ENCODE results near the gene KNG1. TPM values are rescaled to one million over a fixed set of nuclear protein-coding genes. Genes with fewer than 3 reads are reported as not detected.

The KNG1 gene
- total and polyA plus RNA-seq, 2 of the 8 experiments (the other 6 are each of a cell fraction or from before 2014, with no cell fraction given), result 0.05 TPM; not detected in 1

DNA sequence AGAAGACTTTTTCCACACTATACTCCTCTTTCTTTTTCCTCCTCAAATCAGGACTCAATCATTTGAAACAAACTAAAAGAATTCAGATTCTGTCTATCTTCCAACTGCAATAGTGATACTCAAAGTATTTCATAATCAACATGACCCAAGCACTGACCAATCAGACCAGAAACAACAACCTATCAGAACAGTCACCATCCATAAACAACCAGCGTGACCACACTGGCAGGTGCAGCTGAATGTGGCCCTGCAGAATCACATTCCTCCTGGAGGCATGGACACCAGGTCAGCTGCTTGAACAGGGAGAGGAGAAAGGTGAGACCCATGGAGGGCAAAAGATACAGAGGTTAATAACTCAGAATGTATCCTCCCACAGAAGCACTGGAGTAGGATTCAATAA lies 38.0 kb upstream of the KNG1 start (continued):
- TF ChIP-seq YY1 (IDR thresholded peaks at IDR 0.05; ENCODE audit: low read depth, low read length) (no peak), CHD2 (IDR thresholded peaks at IDR 0.05; ENCODE audit: low read length) (no peak), POU5F1 (IDR thresholded peaks at IDR 0.05; ENCODE audit: low read depth, low read length) (no peak), FOSL1 (IDR thresholded peaks at IDR 0.05; ENCODE audit: insufficient read depth, low read depth, low read length) (no peak), TBP (IDR thresholded peaks at IDR 0.05; ENCODE audit: low read depth, low read length) (no peak)
- TF ChIP-seq, protein P1, sequence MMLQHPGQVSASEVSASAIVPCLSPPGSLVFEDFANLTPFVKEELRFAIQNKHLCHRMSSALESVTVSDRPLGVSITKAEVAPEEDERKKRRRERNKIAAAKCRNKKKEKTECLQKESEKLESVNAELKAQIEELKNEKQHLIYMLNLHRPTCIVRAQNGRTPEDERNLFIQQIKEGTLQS (IDR thresholded peaks at IDR 0.05; ENCODE audit: insufficient read depth, low read depth, low read length), result no peak

Data from H1 (cell line).